ENCODE results near the gene ALKBH3. TPM values are rescaled to one million over a fixed set of nuclear protein-coding genes. Genes with fewer than 3 reads are reported as not detected.

Gene ALKBH3
- total and polyA plus RNA-seq, 3 donors from 2014 or later = 39.9 to 45.8 (median 45.4) TPM

DNA sequence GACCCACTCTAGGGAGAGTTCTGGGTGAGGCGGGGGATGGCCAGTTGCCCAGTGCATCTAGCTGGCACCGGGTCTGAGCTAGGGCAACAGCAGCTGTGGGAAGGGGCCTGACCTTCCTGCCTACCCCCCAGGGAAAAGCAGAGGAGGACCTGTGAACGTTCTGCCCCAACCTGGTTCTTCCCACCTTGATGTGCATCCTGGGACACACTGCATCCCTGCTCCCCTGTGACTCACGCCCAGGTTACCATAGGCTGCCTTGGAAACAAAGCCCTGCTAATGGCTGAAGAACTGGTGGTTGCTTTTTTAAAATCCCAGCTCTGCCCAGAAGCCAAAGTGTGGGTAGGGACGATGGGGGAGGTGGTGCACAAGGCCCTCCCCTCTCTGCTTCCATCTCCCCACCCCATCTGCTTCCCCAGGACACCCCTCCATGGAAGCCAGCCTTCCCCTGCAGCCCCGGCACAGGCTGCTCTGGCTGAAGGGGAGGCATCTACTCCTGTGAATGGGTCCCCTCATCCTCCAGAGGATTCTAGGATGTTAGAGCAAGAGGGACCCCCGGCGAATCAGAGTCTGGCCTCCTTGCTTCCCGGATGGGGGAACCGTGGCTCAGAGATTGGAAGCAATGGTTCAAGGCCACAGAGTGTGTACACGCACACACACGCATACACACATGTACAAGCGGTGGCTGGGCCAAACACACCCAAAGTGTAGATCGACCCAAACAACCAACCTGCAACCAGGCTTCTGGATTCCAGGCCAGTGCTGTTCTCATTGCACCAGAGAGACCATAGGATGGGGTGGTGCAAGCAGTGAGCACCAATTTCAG, 54.2 kb downstream of the ALKBH3 start:
- 56 to 70% methylated on average over 8 to 14 of the region's 14 CpGs for WGBS, 2 donors
- no peak for TF ChIP-seq CTCF (IDR thresholded peaks at IDR 0.05)
- Histone ChIP-seq H3K4me3 (no peak overlapping the region), H3K9me3 (no peaks in the 10 kb centered on the region), H3K27me3 (no peaks in the 10 kb centered on the region), H3K27ac (peak overlapping the region; percentile 71 to 85), H3K4me1 (peaks cover 45% of the 10 kb centered on the region), H3K36me3 (ENCODE audit: low read depth, missing control alignments) (no peaks in the 10 kb centered on the region)
- intact Hi-C loops (cut with DNase I; ENCODE audit: low total_unique reads) = no loop called here
- DNase-seq = no peak

GRCh38 chr11:43935424-43935979, 54.9 kb downstream of the ALKBH3 start:
- 67 to 74% methylated on average over 6 to 7 of the region's 7 CpGs for WGBS, 2 donors
- no peaks in the 10 kb centered on the region for H3K27me3 ChIP-seq
- TF ChIP-seq CTCF (IDR thresholded peaks at IDR 0.05) (no peak), POLR2A (IDR thresholded peaks at IDR 0.05) (no peak)
- H3K4me3 ChIP-seq = no peak overlapping the region
- H3K27ac ChIP-seq = no peak overlapping the region
- H3K4me1 ChIP-seq = peaks cover 45% of the 10 kb centered on the region
- DNase-seq = no peak
- no peaks in the 10 kb centered on the region for H3K9me3 ChIP-seq
- intact Hi-C loops (cut with DNase I; ENCODE audit: low total_unique reads) = no loop called here
- no peaks in the 10 kb centered on the region for H3K36me3 ChIP-seq (ENCODE audit: low read depth, missing control alignments)

DNA sequence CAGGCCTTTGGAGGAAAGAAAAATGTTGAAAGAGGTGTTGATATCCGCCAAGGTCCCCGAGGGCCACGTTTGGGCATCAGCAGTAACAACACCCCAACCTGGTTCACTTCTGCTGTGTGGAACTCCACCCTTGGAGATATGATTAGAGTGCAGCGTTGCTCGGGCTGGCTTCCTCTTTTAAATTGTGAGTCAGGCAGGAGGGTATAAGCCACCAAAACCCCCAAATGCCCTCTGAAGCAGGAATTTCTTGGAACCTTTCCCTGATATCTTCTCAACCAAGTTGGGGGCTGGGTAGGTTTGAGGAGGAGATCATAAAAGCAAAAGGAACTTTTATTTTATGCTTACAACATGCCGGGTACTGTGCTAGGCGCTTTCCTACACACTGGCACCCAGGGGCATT, 55.4 kb downstream of the ALKBH3 start:
- Histone ChIP-seq H3K36me3 (ENCODE audit: low read depth, missing control alignments) (no peaks in the 10 kb centered on the region), H3K4me1 (peaks cover 43% of the 10 kb centered on the region), H3K9me3 (no peaks in the 10 kb centered on the region), H3K4me3 (no peak overlapping the region), H3K27me3 (no peaks in the 10 kb centered on the region), H3K27ac (no peak overlapping the region)
- 78 to 79% methylated on average over 7 of the region's 7 CpGs for WGBS, 2 donors
- TF ChIP-seq POLR2A (IDR thresholded peaks at IDR 0.05) (no peak), CTCF (IDR thresholded peaks at IDR 0.05) (no peak)
- intact Hi-C loops (cut with DNase I; ENCODE audit: low total_unique reads) = no loop called here
- no peak for DNase-seq

DNA sequence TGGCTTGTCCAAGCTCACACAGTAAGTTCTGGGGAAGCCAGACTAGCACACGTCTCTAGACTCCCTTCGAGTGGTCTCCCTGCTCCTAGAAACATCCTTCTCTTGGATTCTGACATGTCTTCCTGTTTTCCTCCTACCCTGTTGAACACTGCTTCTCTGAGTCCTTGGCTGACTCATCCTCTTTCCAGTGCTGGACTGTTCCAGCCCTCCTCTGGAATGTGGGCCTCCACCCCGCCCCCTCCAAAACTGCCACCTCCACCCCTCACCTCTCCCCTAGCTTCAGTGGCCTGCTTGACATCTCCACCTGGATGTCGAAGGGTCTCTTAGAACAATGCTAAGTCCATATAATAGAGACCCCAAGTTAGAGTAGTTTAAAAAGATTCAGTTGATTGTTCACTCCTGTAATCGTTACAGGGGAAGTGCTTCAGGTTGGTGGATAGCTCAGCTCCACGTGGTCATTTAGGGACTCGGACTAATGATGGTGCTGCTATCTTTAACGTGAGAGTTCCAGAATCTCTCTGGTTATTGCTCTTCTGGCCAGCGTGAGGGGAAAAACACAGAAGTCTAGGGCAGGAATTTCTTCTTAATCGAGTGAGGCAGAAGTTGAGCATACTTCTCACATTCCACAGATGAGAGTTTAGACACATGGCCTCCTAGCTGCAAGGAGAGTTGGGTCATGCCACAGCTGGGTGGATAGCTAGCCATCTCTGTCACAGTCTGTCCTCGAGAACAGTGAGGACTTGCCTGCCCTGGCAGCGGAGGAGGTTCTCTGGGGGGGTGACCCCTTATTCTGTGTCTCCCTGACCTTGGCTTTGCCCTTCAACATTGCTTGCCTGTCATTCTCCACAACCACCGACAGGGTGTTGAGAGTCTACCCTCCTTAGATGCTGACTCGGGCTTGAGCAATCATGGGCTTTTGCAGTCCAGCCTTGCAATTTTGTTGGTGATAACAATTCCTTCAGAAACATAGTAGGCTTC, 57.1 kb downstream of the ALKBH3 start:
- no peak for DNase-seq
- H3K9me3 ChIP-seq = no peaks in the 10 kb centered on the region
- TF ChIP-seq POLR2A (IDR thresholded peaks at IDR 0.05) (no peak), CTCF (IDR thresholded peaks at IDR 0.05) (peak in 1 of 3 experiments; percentile 8)
- peak overlapping the region; percentile 42 to 76 for H3K27ac ChIP-seq
- WGBS, 2 donors = 53% methylated on average over 14 of the region's 14 CpGs
- H3K36me3 ChIP-seq (ENCODE audit: low read depth, missing control alignments) = no peaks in the 10 kb centered on the region
- intact Hi-C loops (cut with DNase I; ENCODE audit: low total_unique reads) = no loop called here
- no peaks in the 10 kb centered on the region for H3K27me3 ChIP-seq
- H3K4me1 ChIP-seq = peaks cover 32% of the 10 kb centered on the region
- no peak overlapping the region for H3K4me3 ChIP-seq

Data from testis (tissue), 3 donors.